Liver (tissue), 9 donors: ENCODE measurements around the gene CPNE1. TPM values are rescaled to one million over a fixed set of nuclear protein-coding genes. Genes with fewer than 3 reads are reported as not detected.

Experiments
- DNase-seq: peaks from one replicate; pipeline ENCODE4 v3.0.0-alpha.2; 2017; ENCODE audit warnings: low spot score
- H3K27ac ChIP-seq, 2 donors: one replicate each; pipeline ENCODE4 v1.7.0; 2013; ENCODE audit warnings: inconsistent platforms in 2 of 2, low read length in 2 of 2, control low read depth in 1 of 2, low read depth in 1 of 2, mild to moderate bottlenecking in 1 of 2
- H3K27me3 ChIP-seq, 4 donors: one replicate each; pipeline versions ENCODE4 v1.6.1 to v1.7.0; 2013; ENCODE audit warnings: low read length in 3 of 4, inconsistent platforms in 1 of 4, mild to moderate bottlenecking in 1 of 4, moderate library complexity in 1 of 4; ENCODE audit not compliant: control insufficient read depth in 4 of 4, insufficient read depth in 4 of 4
- H3K36me3 ChIP-seq, 4 donors: one replicate each; pipeline versions ENCODE4 v1.6.1 to v1.7.0; 2013; ENCODE audit warnings: low read length in 3 of 4, mild to moderate bottlenecking in 3 of 4, low read depth in 1 of 4, moderate library complexity in 1 of 4; ENCODE audit not compliant: control insufficient read depth in 4 of 4, insufficient read depth in 3 of 4
- H3K4me1 ChIP-seq, 4 donors: one replicate each; pipeline versions ENCODE4 v1.6.1 to v1.7.0; 2013; ENCODE audit warnings: low read length in 3 of 4, mild to moderate bottlenecking in 3 of 4, moderate library complexity in 1 of 4; ENCODE audit not compliant: control insufficient read depth in 4 of 4, insufficient read depth in 4 of 4
- H3K4me3 ChIP-seq, 3 donors: one replicate each; pipeline versions ENCODE4 v1.6.1 to v1.7.0; 2013; ENCODE audit warnings: low read length in 3 of 3, control low read depth in 1 of 3, low read depth in 1 of 3, mild to moderate bottlenecking in 1 of 3
- H3K9ac ChIP-seq, 2 donors: one replicate each; pipeline ENCODE4 v1.7.0; 2013; ENCODE audit warnings: low read length in 2 of 2, mild to moderate bottlenecking in 2 of 2, moderate library complexity in 2 of 2, control low read depth in 1 of 2, low read depth in 1 of 2
- H3K9me3 ChIP-seq, 4 donors: one replicate each; pipeline versions ENCODE4 v1.6.1 to v1.7.0; 2013; ENCODE audit warnings: low read length in 3 of 4; ENCODE audit not compliant: control insufficient read depth in 4 of 4
- EGR1 ChIP-seq, 2 donors: IDR thresholded peaks; 2 replicates each; pipeline ENCODE4 v1.6.1; 2016 to 2018; ENCODE audit warnings: antibody characterized with exemption in 2 of 2, low read depth in 2 of 2
- FOXA1 ChIP-seq: IDR thresholded peaks from 2 replicates; pipeline ENCODE4 v1.6.1; 2016; ENCODE audit warnings: antibody characterized with exemption
- FOXA2 ChIP-seq: IDR thresholded peaks from 2 replicates; pipeline ENCODE4 v1.6.1; 2016; ENCODE audit warnings: antibody characterized with exemption
- GABPA ChIP-seq, 2 donors: IDR thresholded peaks in 1 of 2; conservative IDR thresholded peaks in 1 of 2; 2 replicates each; pipeline ENCODE4 v1.6.1; 2016; ENCODE audit warnings: antibody characterized with exemption in 2 of 2, mild to moderate bottlenecking in 1 of 2, moderate library complexity in 1 of 2
- HNF4A ChIP-seq, 2 donors: conservative IDR thresholded peaks; 2 replicates each; pipeline ENCODE4 v1.6.1; 2016; ENCODE audit warnings: antibody characterized with exemption in 2 of 2, mild to moderate bottlenecking in 2 of 2
- HNF4G ChIP-seq: IDR thresholded peaks from 2 replicates; pipeline ENCODE4 v1.6.1; 2016; ENCODE audit warnings: antibody characterized with exemption
- JUND ChIP-seq, 2 donors: IDR thresholded peaks; 2 replicates each; pipeline ENCODE4 v1.6.1; 2016; ENCODE audit warnings: antibody characterized with exemption in 2 of 2
- MAX ChIP-seq: IDR thresholded peaks from 2 replicates; pipeline ENCODE4 v1.6.1; 2016; ENCODE audit warnings: antibody characterized with exemption
- NR2F2 ChIP-seq: IDR thresholded peaks from 2 replicates; pipeline ENCODE4 v1.6.1; 2016; ENCODE audit warnings: antibody characterized with exemption
- RAD21 ChIP-seq, 2 donors: IDR thresholded peaks; 2 replicates each; pipeline ENCODE4 v1.6.1; 2016; ENCODE audit warnings: antibody characterized with exemption in 2 of 2, mild to moderate bottlenecking in 2 of 2
- REST ChIP-seq: IDR thresholded peaks from 2 replicates; pipeline ENCODE4 v1.6.1; 2016; ENCODE audit warnings: antibody characterized with exemption, mild to moderate bottlenecking
- RXRA ChIP-seq, 2 donors: IDR thresholded peaks; 2 replicates each; pipeline ENCODE4 v1.6.1; 2017 to 2018; ENCODE audit warnings: antibody characterized with exemption in 2 of 2, mild to moderate bottlenecking in 1 of 2
- SP1 ChIP-seq: IDR thresholded peaks from 2 replicates; pipeline ENCODE4 v1.6.1; 2018; ENCODE audit warnings: antibody characterized with exemption, mild to moderate bottlenecking
- TAF1 ChIP-seq: conservative IDR thresholded peaks from 2 replicates; pipeline ENCODE4 v1.6.1; 2016; ENCODE audit warnings: antibody characterized with exemption, mild to moderate bottlenecking
- YY1 ChIP-seq: IDR thresholded peaks from 2 replicates; pipeline ENCODE4 v1.6.1; 2016; ENCODE audit warnings: antibody characterized with exemption, mild to moderate bottlenecking
- WGBS: extraction: QIAGEN DNeasy Blood & Tissue Kit; methylation state at CpG from one replicate; pipeline ENCODE4 v1.1.7; 2013; 5-methylcytosine and 5-hydroxymethylcytosine counted together
- polyA plus RNA-seq, 2 donors: library from polyadenylated mRNA; stranded (reverse) in 1 of 2; unstranded in 1 of 2; fragments of 200-250 nt in 1 of 2; fragments of >200 nt in 1 of 2; fragmentation: Nextera tagmentation in 1 of 2; extraction: Ambion mirVana in 1 of 2; gene quantifications; one replicate each; pipeline versions ENCODE4 v1.2.1 to v1.2.3, GENCODE V29; 2013 to 2015
- total RNA-seq, 2 donors: library from RNA; depleted of rRNA; stranded (reverse); fragments of >200 nt; gene quantifications; one replicate each; pipeline ENCODE4 v1.2.3, GENCODE V29; 2014
- TF ChIP-seq, protein P1 (sequence below): fragments of 150-350 bp; IDR thresholded peaks from 2 replicates; pipeline ENCODE4 v1.5.1; 2017; ENCODE audit warnings: improper control_type of control experiment, low read depth, low read length; ENCODE audit not compliant: missing input control
- TF ChIP-seq, protein P2 (sequence below): IDR thresholded peaks from 2 replicates; pipeline ENCODE4 v1.6.1; 2016; ENCODE audit warnings: antibody characterized with exemption
- TF ChIP-seq, protein P3 (sequence below): IDR thresholded peaks from 2 replicates; pipeline ENCODE4 v1.6.1; 2016; ENCODE audit warnings: antibody characterized with exemption
- donor health status: healthy.
- donor health status: healthy.
- donor health status: healthy.
- donor health status: healthy.
- donor health status: healthy.

The CPNE1 gene
- total and polyA plus RNA-seq, 4 donors = 25.5 to 55.4 (median 50.5) TPM

DNA sequence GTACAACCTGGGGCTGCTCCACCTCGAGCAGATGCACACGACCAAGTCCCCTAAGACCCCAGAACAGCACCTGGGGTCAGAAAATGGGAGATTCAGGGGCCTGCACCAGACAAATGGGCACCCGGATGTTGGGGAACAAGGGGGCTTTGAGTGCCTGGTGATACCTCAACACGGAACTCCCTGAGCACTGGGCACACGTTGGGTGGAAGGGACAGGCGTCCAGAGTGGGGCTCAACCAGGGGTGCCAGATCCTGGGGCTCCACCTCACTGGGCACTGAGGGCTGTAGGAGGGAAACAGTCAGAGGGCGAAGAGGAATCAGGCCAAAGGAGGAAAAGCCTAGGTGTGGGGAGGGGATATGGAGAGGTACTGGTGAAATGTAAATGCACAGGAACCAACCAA lies 82.6 kb downstream of the CPNE1 start:
- no peak overlapping the region for H3K27ac ChIP-seq
- DNase-seq = no peak
- H3K9ac ChIP-seq = no peak overlapping the region
- H3K36me3 ChIP-seq = no peaks in the 10 kb centered on the region
- peaks cover 0 to 2% (median 0%) of the 10 kb centered on the region in 4 donors for H3K9me3 ChIP-seq
- WGBS = 90% methylated on average over 7 of the region's 7 CpGs
- H3K4me3 ChIP-seq = no peak overlapping the region
- no peaks in the 10 kb centered on the region for H3K27me3 ChIP-seq
- TF ChIP-seq GABPA (IDR thresholded peaks at IDR 0.05 in 1 of 2, conservative IDR thresholded peaks at IDR 0.05 in 1 of 2) = no peak
- TF ChIP-seq FOXA1 = no peak
- TF ChIP-seq YY1 = no peak
- no peak for TF ChIP-seq SP1
- TF ChIP-seq NR2F2 = no peak
- no peak for TF ChIP-seq RAD21 (IDR thresholded peaks at IDR 0.05)
- TF ChIP-seq TAF1 = no peak
- TF ChIP-seq FOXA2 = no peak
- no peak for TF ChIP-seq MAX
- TF ChIP-seq, protein P1, sequence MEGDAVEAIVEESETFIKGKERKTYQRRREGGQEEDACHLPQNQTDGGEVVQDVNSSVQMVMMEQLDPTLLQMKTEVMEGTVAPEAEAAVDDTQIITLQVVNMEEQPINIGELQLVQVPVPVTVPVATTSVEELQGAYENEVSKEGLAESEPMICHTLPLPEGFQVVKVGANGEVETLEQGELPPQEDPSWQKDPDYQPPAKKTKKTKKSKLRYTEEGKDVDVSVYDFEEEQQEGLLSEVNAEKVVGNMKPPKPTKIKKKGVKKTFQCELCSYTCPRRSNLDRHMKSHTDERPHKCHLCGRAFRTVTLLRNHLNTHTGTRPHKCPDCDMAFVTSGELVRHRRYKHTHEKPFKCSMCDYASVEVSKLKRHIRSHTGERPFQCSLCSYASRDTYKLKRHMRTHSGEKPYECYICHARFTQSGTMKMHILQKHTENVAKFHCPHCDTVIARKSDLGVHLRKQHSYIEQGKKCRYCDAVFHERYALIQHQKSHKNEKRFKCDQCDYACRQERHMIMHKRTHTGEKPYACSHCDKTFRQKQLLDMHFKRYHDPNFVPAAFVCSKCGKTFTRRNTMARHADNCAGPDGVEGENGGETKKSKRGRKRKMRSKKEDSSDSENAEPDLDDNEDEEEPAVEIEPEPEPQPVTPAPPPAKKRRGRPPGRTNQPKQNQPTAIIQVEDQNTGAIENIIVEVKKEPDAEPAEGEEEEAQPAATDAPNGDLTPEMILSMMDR = no peak
- TF ChIP-seq, protein P2, sequence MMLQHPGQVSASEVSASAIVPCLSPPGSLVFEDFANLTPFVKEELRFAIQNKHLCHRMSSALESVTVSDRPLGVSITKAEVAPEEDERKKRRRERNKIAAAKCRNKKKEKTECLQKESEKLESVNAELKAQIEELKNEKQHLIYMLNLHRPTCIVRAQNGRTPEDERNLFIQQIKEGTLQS = no peak
- no peak for TF ChIP-seq HNF4A (conservative IDR thresholded peaks at IDR 0.05)
- TF ChIP-seq, protein P3, sequence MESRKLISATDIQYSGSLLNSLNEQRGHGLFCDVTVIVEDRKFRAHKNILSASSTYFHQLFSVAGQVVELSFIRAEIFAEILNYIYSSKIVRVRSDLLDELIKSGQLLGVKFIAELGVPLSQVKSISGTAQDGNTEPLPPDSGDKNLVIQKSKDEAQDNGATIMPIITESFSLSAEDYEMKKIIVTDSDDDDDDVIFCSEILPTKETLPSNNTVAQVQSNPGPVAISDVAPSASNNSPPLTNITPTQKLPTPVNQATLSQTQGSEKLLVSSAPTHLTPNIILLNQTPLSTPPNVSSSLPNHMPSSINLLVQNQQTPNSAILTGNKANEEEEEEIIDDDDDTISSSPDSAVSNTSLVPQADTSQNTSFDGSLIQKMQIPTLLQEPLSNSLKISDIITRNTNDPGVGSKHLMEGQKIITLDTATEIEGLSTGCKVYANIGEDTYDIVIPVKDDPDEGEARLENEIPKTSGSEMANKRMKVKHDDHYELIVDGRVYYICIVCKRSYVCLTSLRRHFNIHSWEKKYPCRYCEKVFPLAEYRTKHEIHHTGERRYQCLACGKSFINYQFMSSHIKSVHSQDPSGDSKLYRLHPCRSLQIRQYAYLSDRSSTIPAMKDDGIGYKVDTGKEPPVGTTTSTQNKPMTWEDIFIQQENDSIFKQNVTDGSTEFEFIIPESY = no peak
- H3K4me1 ChIP-seq = no peaks in the 10 kb centered on the region

DNA sequence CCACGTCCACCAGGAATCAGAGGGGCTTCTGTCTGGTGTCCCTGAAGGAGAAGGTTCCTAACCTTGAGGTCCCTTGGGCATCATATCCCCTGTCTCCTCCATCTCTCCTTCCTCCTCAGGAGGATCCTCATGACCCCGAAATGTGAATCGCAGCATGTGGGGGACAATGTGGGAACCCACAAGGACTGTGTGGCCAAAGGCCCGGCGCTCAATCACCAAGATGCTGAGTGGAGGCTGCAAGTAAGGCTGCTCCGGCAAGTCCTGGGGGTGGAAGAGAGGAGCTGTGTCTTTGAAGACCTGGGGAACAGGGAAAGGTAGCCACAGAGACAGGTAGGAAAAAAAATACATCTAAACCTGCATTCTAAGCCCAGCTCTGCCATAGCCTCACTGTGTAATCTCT lies 85.5 kb downstream of the CPNE1 start:
- peaks cover 0 to 2% (median 0%) of the 10 kb centered on the region in 4 donors for H3K9me3 ChIP-seq
- no peaks in the 10 kb centered on the region for H3K4me1 ChIP-seq
- no peak overlapping the region for H3K27ac ChIP-seq
- TF ChIP-seq REST (no peak), MAX (no peak), HNF4A (conservative IDR thresholded peaks at IDR 0.05) (no peak), TAF1 (no peak), RAD21 (IDR thresholded peaks at IDR 0.05) (no peak), SP1 (no peak), JUND (IDR thresholded peaks at IDR 0.05) (no peak), FOXA1 (no peak), EGR1 (IDR thresholded peaks at IDR 0.05; ENCODE audit: low read depth in 2 of 2) (no peak), HNF4G (no peak), YY1 (no peak), NR2F2 (no peak), GABPA (IDR thresholded peaks at IDR 0.05 in 1 of 2, conservative IDR thresholded peaks at IDR 0.05 in 1 of 2) (no peak), FOXA2 (no peak), RXRA (IDR thresholded peaks at IDR 0.05) (no peak)
- TF ChIP-seq, protein P2 = no peak
- TF ChIP-seq, protein P3 = no peak
- TF ChIP-seq, protein P1 = no peak
- no peak overlapping the region for H3K4me3 ChIP-seq
- H3K27me3 ChIP-seq = no peaks in the 10 kb centered on the region
- H3K36me3 ChIP-seq = no peaks in the 10 kb centered on the region
- DNase-seq = no peak
- 95% methylated on average over 6 of the region's 6 CpGs for WGBS
- H3K9ac ChIP-seq = no peak overlapping the region
